Stimulated activated CD4-positive, alpha-beta T cell treated with anti-CD3 and anti-CD28 coated beads, Interleukin-12 subunit alpha, Interleukin-12 subunit beta, amount 100 ng/mL, for 48 hours (primary cell): ENCODE data around the gene GORASP1.

Experiments used
- DNase-seq, 3 donors: peaks; one replicate each; pipeline ENCODE4 v3.0.0-alpha.2; 2020; ENCODE audit warnings: low read depth in 2 of 3, low spot score in 1 of 3

The GORASP1 gene

GRCh38 chr3:39107388-39108199 is at the start of gene GORASP1, which contains the start of gene TTC21A:
Gene GORASP1, minus strand, starts transcription at chr3:39107627. Its CDS starts 86 bp downstream, at chr3:39107541.
Gene TTC21A, plus strand, starts transcription at chr3:39107680. Its CDS starts 158 bp downstream, at chr3:39107838.
- DNase-seq = peak; percentile 37 to 59 (median 43)

GRCh38 chr3:39156421-39156820 is 49.0 kb upstream of the GORASP1 start:
- no peak for DNase-seq

- DNase-seq = no peak
These were observed 47.0 kb upstream of the GORASP1 start for GRCh38 chr3:39154280-39155021.

GRCh38 chr3:39153977-39154279 is 46.5 kb upstream of the GORASP1 start:
- DNase-seq = no peak

- peak in 2 of 3 donors; percentile 67 to 76 for DNase-seq
These were observed 43.6 kb upstream of the GORASP1 start for GRCh38 chr3:39150803-39151631.

- DNase-seq = no peak
These were observed 42.8 kb upstream of the GORASP1 start for GRCh38 chr3:39150148-39150802.

GRCh38 chr3:39149498-39150147 is 42.2 kb upstream of the GORASP1 start:
- no peak for DNase-seq

GRCh38 chr3:39149059-39149455 is 41.6 kb upstream of the GORASP1 start:
- no peak for DNase-seq

- no peak for DNase-seq
These were observed 41.1 kb upstream of the GORASP1 start for GRCh38 chr3:39148435-39149058.

- DNase-seq = peak in 1 of 3 donors; percentile 36
These were observed 40.4 kb upstream of the GORASP1 start for GRCh38 chr3:39147711-39148434.

GRCh38 chr3:39146611-39147591 is 39.5 kb upstream of the GORASP1 start:
- DNase-seq = peak; percentile 66 to 73 (median 72)

- DNase-seq = no peak
These were observed 38.7 kb upstream of the GORASP1 start for GRCh38 chr3:39146083-39146501.

- no peak for DNase-seq
These were observed 37.4 kb upstream of the GORASP1 start for GRCh38 chr3:39144748-39145380.

GRCh38 chr3:39144095-39144747 is 36.8 kb upstream of the GORASP1 start:
- DNase-seq = no peak

GRCh38 chr3:39143051-39143885 is 35.8 kb upstream of the GORASP1 start:
- DNase-seq = no peak

GRCh38 chr3:39142067-39142466 is 34.6 kb upstream of the GORASP1 start:
- DNase-seq = no peak
